Activated CD4-positive, alpha-beta T cell treated with anti-CD3 and anti-CD28 coated beads, Interleukin-10, Interleukin-2, amounts not matched to agents 100 ng/mL and 50 ng/mL, durations not matched to agents 16 hours and 8 hours (primary cell): ENCODE data around the gene GLB1L2.

Experiments used
- DNase-seq: peaks from one replicate; pipeline ENCODE4 v3.0.0-alpha.2; 2020

Gene GLB1L2

GRCh38 chr11:134369656-134370525 lies 38.1 kb downstream of the GLB1L2 start:
- DNase-seq, result no peak

GRCh38 chr11:134370526-134371435 lies 39.0 kb downstream of the GLB1L2 start:
- no peak for DNase-seq

- DNase-seq, result no peak
Measured at GRCh38 chr11:134371436-134372185, 39.8 kb downstream of the GLB1L2 start.

DNA sequence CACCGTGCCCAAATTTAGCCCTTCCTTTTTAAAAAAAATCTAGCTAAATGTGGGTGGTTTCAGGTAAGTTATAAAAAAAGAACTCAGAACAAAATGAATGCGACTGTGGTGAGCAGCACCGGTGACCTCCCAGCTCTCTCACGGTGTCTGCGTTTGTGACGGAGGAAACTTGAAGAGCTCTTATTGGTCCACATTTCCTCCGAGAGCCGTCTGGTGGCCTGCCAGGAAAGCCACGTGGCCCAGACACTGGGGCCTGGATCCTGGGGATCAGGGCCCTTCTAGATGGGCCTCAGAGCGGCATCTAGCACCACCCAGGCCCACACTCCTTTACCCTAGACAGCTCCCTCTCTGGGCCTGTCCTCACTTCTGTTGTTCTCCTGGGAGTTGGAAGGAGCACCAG lies 40.7 kb downstream of the GLB1L2 start:
- DNase-seq, result no peak

- DNase-seq, result no peak
Measured at GRCh38 chr11:134372961-134373360, 41.2 kb downstream of the GLB1L2 start.

- no peak for DNase-seq
Measured at GRCh38 chr11:134373591-134374052, 41.8 kb downstream of the GLB1L2 start.

- no peak for DNase-seq
Measured at GRCh38 chr11:134374171-134374570, 42.4 kb downstream of the GLB1L2 start.

GRCh38 chr11:134374891-134375550 lies 43.2 kb downstream of the GLB1L2 start:
- DNase-seq, result no peak

DNA sequence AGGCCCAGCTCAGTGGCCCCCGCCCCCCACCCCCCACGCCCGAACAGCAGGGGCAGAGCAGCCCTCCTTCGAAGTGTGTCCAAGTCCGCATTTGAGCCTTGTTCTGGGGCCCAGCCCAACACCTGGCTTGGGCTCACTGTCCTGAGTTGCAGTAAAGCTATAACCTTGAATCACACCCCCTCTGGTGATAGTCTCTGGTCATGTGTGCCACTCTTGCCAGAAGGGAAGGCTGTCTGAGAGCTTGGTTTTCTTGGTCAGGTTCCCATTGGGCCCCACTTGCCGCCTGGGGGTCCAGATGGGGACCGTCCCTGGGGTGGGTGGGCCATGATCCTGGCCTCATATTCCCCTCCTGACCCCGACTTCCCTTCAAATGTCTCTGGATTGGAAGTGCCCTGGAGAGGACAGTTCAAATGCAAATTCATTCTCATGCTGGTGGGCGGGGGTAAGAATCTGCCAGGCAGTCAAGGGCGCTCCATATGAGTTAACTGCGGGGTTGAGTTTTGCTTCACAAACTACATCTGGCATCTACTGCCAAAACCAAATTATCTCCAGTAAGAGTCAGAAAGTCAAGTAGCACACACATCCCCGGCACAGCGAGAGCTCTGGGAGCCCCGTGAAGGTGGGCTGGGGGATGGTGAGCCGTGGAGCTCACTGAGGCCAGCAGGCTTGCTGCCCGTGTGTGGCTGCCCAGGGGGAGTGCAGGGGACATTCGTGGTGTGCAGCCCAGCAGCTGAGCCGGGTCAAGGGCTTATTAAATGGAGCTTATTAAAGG lies 44.5 kb downstream of the GLB1L2 start:
- no peak for DNase-seq

GRCh38 chr11:134377876-134378275 lies 46.1 kb downstream of the GLB1L2 start:
- DNase-seq, result no peak

GRCh38 chr11:134379241-134379640 lies 47.5 kb downstream of the GLB1L2 start:
- no peak for DNase-seq

DNA sequence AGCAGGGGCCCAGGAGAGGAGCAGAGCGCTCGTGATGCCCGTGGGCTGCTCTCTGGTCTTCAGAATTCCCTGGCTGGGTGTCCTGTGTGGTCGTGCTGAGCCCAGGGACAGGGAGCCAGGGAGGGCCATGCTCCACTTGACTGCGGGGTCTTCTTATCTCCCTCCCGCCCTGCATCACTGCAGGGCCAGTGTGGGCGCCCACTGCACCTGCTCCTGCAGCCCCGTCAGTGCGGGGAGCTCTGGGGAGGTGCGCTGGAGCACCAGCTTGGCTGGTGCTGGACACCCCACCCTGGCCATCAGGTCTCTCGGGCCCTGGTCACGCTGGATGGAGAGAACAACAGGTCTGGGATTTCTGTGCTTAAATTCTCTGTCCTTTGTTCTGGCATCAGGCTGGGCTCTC lies 48.4 kb downstream of the GLB1L2 start:
- no peak for DNase-seq

GRCh38 chr11:134380785-134381184 lies 49.0 kb downstream of the GLB1L2 start:
- no peak for DNase-seq

- no peak for DNase-seq
Measured at GRCh38 chr11:134382257-134382656, 50.5 kb downstream of the GLB1L2 start.

DNA sequence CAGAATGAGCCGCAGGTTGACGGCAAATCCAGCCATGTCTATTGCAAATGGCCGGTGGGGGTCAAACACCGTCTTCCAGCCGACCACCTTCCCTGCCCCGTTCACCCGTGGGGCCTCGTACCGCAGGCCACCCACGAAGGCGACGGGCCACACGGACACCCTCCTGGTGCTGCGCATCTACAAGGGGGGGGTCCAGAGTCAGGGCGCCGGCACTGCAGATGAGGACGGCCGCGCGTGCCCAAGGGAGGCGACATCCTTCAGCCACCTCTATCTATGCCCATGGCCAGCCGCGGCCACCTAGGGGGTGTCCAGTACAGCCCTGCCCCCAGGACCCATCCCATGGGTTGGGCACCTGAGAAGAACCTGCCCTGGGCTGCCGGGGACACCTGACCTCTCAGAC lies 51.0 kb downstream of the GLB1L2 start:
- no peak for DNase-seq

DNA sequence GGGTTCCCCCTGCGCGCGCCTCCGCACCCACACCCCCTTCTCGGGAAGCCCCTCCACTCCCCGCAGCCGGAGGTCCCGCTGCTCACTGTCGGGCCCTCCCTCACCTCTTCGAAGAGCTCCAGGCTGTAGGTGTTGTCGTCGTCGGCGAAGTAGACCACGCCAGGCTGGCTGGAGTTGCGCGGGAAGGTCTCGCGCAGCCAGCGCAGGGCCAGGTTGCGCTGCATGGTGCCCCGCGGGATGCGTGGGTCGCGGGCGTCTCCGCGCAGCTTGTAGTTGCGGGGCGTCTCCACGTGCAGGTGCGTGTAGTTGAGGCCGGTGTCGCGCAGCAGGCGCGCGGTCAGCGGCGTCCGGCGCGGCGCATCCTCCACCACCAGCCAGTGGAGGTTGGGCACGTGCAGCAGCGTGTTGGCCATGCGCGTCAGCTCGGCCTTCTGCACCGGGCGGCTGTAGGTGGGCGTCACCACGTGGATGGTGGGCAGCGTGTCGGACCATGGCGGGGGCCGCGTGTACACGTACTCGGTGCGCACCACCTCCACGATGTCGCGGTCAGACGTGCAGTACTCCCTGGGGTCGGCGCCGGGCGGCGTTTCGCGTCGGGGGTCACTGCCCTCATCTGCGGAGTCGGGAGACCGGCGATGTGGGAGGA lies 51.9 kb downstream of the GLB1L2 start:
- no peak for DNase-seq

GRCh38 chr11:134384406-134384805 lies 52.6 kb downstream of the GLB1L2 start:
- DNase-seq, result no peak

GRCh38 chr11:134385171-134385570 lies 53.4 kb downstream of the GLB1L2 start:
- DNase-seq, result no peak

DNA sequence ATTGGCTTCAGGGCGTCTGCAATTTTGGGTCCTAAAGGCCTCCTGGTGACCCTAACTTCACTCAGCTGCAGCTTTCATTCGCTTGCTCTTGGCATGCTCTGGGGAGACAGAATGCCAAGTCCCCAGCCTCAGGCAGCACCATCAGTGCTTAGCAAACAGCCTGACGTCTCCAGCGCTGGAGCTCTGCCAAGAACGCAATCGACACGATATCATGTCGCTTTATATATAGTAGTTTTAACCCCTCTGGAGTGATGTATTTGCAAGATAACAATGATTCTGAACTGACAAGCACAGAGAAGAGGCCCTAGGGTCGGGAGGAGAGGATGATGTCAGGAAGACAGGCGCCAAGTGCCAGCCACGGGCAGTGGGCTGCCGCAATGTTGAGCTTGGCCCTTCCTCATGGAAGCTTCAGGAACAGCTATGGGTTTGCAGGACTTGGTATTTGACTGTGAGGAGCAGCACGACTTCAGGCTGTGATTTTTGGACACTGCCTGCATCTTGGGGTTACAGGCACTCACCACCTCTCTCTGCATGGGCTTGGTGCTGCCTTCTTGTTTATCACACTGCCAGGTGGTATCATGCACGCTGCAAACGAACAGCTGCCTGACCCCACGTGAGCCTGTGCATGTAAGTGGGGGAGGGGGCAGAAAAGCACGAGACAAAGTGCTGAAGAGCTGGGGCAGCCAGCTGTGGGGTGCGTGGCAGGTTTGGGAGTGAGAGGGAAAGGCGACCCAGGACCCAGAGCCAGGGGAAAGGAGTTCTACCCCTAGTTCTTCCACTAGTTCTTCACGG lies 54.2 kb downstream of the GLB1L2 start:
- no peak for DNase-seq

GRCh38 chr11:134386945-134387344 lies 55.2 kb downstream of the GLB1L2 start:
- DNase-seq, result no peak
